ENCODE results near the gene WDR45B. TPM values are rescaled to one million over a fixed set of nuclear protein-coding genes. Genes with fewer than 3 reads are reported as not detected.

WDR45B gene
- total RNA-seq, 1 experiment from 2014 or later = 110 TPM

- no peak overlapping the region for H3T11ph ChIP-seq (ENCODE audit: low read length)
- H3K9me3 Mint-ChIP-seq = peaks cover 0 to 6% of the 10 kb centered on the region in 2 experiments; a peak in 3 of 5 replicates
- H3K23me2 ChIP-seq (ENCODE audit: insufficient read length, low read depth, low read length, poor library complexity, severe bottlenecking) = no peaks in the 10 kb centered on the region
- H4K20me1 ChIP-seq (ENCODE audit: control insufficient read depth, insufficient read depth, insufficient read length) = peaks cover 3% of the 10 kb centered on the region
- no peak overlapping the region for H3K4me2 ChIP-seq (ENCODE audit: insufficient read depth, insufficient read length, low read length)
- no peaks in the 10 kb centered on the region for H3K79me1 ChIP-seq (ENCODE audit: insufficient read depth, low read depth, low read length, poor library complexity, severe bottlenecking)
- no peaks in the 10 kb centered on the region for H3K79me2 ChIP-seq (ENCODE audit: insufficient read depth, low read length)
- no peak overlapping the region for H3K56ac ChIP-seq (ENCODE audit: insufficient read length, low read depth, low read length)
- no peak overlapping the region for H3K4me3 Mint-ChIP-seq
- H3K23ac ChIP-seq (ENCODE audit: insufficient read length, low read depth, low read length) = no peak overlapping the region
- no peak overlapping the region for H2BK15ac ChIP-seq (ENCODE audit: low read depth, low read length)
- WGBS (ENCODE audit: extremely low coverage, insufficient read length, low lambda C conversion rate) = no CpG with 5 or more reads among the region's 20 CpGs
- H3K27ac Mint-ChIP-seq = peak overlapping the region in 2 of 3 experiments; percentile 78 to 88; a peak in 3 of 7 replicates
- no peak for DNase-seq
- no peak overlapping the region for H2AFZ ChIP-seq (ENCODE audit: low read length)
- H3K4ac ChIP-seq (ENCODE audit: low read depth, low read length) = no peak overlapping the region
- H3K9ac ChIP-seq (ENCODE audit: extremely low read depth, insufficient read length, low read length) = no peak overlapping the region
- no peak overlapping the region for H4K8ac ChIP-seq (replicated peaks; ENCODE audit: insufficient read length, low read depth, low read length)
- H2BK20ac ChIP-seq (ENCODE audit: low read depth, low read length, poor library complexity, severe bottlenecking) = no peak overlapping the region
- H3K27me3 ChIP-seq (ENCODE audit: insufficient read depth, low read length) = no peaks in the 10 kb centered on the region
- H4K5ac ChIP-seq (ENCODE audit: insufficient read length, low read depth, low read length) = no peak overlapping the region
- H3K9me3 ChIP-seq (ENCODE audit: control insufficient read depth, low read depth, low read length) = no peaks in the 10 kb centered on the region
- no peak overlapping the region for H2BK120ac ChIP-seq (ENCODE audit: low read depth, low read length, poor library complexity, severe bottlenecking)
- H3K27me3 Mint-ChIP-seq (ENCODE audit: low read depth) = no peaks in the 10 kb centered on the region
- no peak overlapping the region for H2BK5ac ChIP-seq (ENCODE audit: insufficient read length, low read length)
- H3K4me1 Mint-ChIP-seq = peaks cover 2 to 4% of the 10 kb centered on the region in 2 experiments; a peak in 2 of 4 replicates
- no peak for TF ChIP-seq CTCF (conservative IDR thresholded peaks at IDR 0.05)
- H2BK12ac ChIP-seq (ENCODE audit: insufficient read length, low read depth, low read length) = no peak overlapping the region
- no peak overlapping the region for H4K91ac ChIP-seq (ENCODE audit: insufficient read length, low read depth, low read length)
- H3K36me3 Mint-ChIP-seq (ENCODE audit: insufficient read depth in 1 of 3, low read depth in 3 of 3) = peaks cover 41 to 86% (median 81%) of the 10 kb centered on the region in 3 experiments; a peak in 6 of 7 replicates
- no peak overlapping the region for H3K14ac ChIP-seq (ENCODE audit: insufficient read depth, low read length)
- no peak overlapping the region for H2AK5ac ChIP-seq (ENCODE audit: insufficient read length, low read length)
- no peak overlapping the region for H3K27ac ChIP-seq (ENCODE audit: insufficient read length, low read depth, low read length)
- no peak overlapping the region for H3K18ac ChIP-seq (ENCODE audit: insufficient read length, low read depth, low read length)
- no peaks in the 10 kb centered on the region for H3K4me1 ChIP-seq (ENCODE audit: insufficient read depth, low read length)
Measured at GRCh38 chr17:82602986-82603710, 45.1 kb downstream of the WDR45B start.
